B cell (primary cell): ENCODE data around the gene COQ5. TPM values are rescaled to one million over a fixed set of nuclear protein-coding genes. Genes with fewer than 3 reads are reported as not detected.

ENCODE experiments used
- ATAC-seq: fragments of 200-7000 bp; cut with Tn5 transposase; one replicate; pipeline ENCODE4 v1.10.0; 2021; ENCODE audit warnings: low read depth, mild to moderate bottlenecking, moderate number of reproducible peaks, moderate library complexity
- CTCF ChIA-PET: fragments of 350-600 bp; sonication (Branson Sonifier 250); formaldehyde crosslinking; loops from one replicate; lab custom pipeline; 2021; ENCODE audit warnings: antibody characterized with exemption, inconsistent platforms; lab: Charles Lee
- POLR2A ChIA-PET: fragments of 350-600 bp; sonication (Branson Sonifier 250); formaldehyde crosslinking; loops from one replicate; lab custom pipeline; 2021; ENCODE audit warnings: antibody characterized with exemption; lab: Charles Lee
- DNase-seq: peaks from one replicate; pipeline ENCODE4 v3.0.0; 2013
- H2AFZ ChIP-seq: 2 replicates; pipeline ENCODE4 v1.6.1; 2012; ENCODE audit warnings: mild to moderate bottlenecking, low read depth, low read length; ENCODE audit not compliant: insufficient read depth, poor library complexity, severe bottlenecking
- H3K27ac ChIP-seq, 2 donors: 1 replicate in 1 of 2; 2 replicates in 1 of 2; pipeline ENCODE4 v1.5.1; 2012 to 2013; ENCODE audit warnings: low read length in 2 of 2, mild to moderate bottlenecking in 2 of 2, moderate library complexity in 1 of 2
- H3K27me3 ChIP-seq, 4 experiments: fragments of 200-600 bp in 1 of 4; sonication (generic) in 1 of 4; replicated peaks in 1 of 4; 1 replicate in 2 of 4; 2 replicates in 2 of 4; pipeline versions ENCODE4 v1.6.1 to v1.7.0; 2013 to 2016; ENCODE audit warnings: low read length in 3 of 4, mild to moderate bottlenecking in 2 of 4, mixed read lengths in 1 of 4, moderate library complexity in 1 of 4; ENCODE audit not compliant: insufficient read depth in 4 of 4, control insufficient read depth in 3 of 4; ENCODE audit errors: control extremely low read depth in 1 of 4
- H3K36me3 ChIP-seq, 2 experiments: replicated peaks in 1 of 2; 1 replicate in 1 of 2; 2 replicates in 1 of 2; pipeline versions ENCODE4 v1.6.1 to v1.7.1; 2013; ENCODE audit warnings: low read length in 1 of 2; ENCODE audit not compliant: insufficient read depth in 2 of 2, control insufficient read depth in 1 of 2; ENCODE audit errors: control extremely low read depth in 1 of 2, extremely low read depth in 1 of 2
- H3K4me1 ChIP-seq, 2 donors: fragments of 200-600 bp in 1 of 2; sonication (generic) in 1 of 2; 1 replicate in 1 of 2; 2 replicates in 1 of 2; pipeline versions ENCODE4 v1.5.1 to v1.6.1; 2013 to 2017; ENCODE audit warnings: low read length in 2 of 2; ENCODE audit not compliant: control insufficient read depth in 2 of 2, insufficient read depth in 2 of 2
- H3K4me2 ChIP-seq: replicated peaks from 2 replicates; pipeline ENCODE3; 2012; ENCODE audit warnings: mild to moderate bottlenecking, low read depth, low read length; ENCODE audit not compliant: poor library complexity, severe bottlenecking
- H3K4me3 ChIP-seq, 5 experiments: fragments of 200-600 bp in 1 of 5; sonication (generic) in 1 of 5; 1 replicate in 3 of 5; 2 replicates in 2 of 5; pipeline versions ENCODE4 v1.5.1 to v1.7.0; 2011 to 2016; ENCODE audit warnings: low read length in 4 of 5, mild to moderate bottlenecking in 4 of 5, low read depth in 2 of 5, control low read depth in 1 of 5, moderate library complexity in 1 of 5; ENCODE audit not compliant: insufficient read depth in 1 of 5; ENCODE audit errors: control extremely low read depth in 1 of 5, extremely low read depth in 1 of 5
- H3K79me2 ChIP-seq: fragments of 200-600 bp; sonication (generic); one replicate; pipeline ENCODE4 v1.6.0; 2016; ENCODE audit warnings: low read length; ENCODE audit not compliant: control insufficient read depth, insufficient read depth
- H3K9ac ChIP-seq: fragments of 200-600 bp; sonication (generic); 2 replicates; pipeline ENCODE4 v1.6.1; 2017; ENCODE audit warnings: mild to moderate bottlenecking, low read length, moderate library complexity
- H3K9me3 ChIP-seq, 3 donors: one replicate each; pipeline versions ENCODE4 v1.6.1 to v1.7.1; 2013; ENCODE audit warnings: low read length in 2 of 3; ENCODE audit not compliant: control insufficient read depth in 2 of 3, insufficient read depth in 1 of 3; ENCODE audit errors: control extremely low read depth in 1 of 3
- H4K20me1 ChIP-seq: 2 replicates; pipeline ENCODE4 v1.6.0; 2012; ENCODE audit warnings: mild to moderate bottlenecking, low read length; ENCODE audit not compliant: insufficient read depth, control insufficient read depth, poor library complexity, severe bottlenecking
- H3K27ac Mint-ChIP-seq: one replicate; pipeline ENCODE4 v1.8.0; 2021; ENCODE audit warnings: mixed read lengths
- H3K27me3 Mint-ChIP-seq: one replicate; pipeline ENCODE4 v1.8.0; 2021; ENCODE audit warnings: mixed read lengths
- H3K4me1 Mint-ChIP-seq: one replicate; pipeline ENCODE4 v1.8.0; 2021; ENCODE audit warnings: mixed read lengths
- H3K4me3 Mint-ChIP-seq: one replicate; pipeline ENCODE4 v1.8.0; 2021; ENCODE audit warnings: mixed read lengths
- H3K9me3 Mint-ChIP-seq: one replicate; pipeline ENCODE4 v1.8.0; 2022; ENCODE audit warnings: mixed read lengths; ENCODE audit not compliant: insufficient read depth
- CTCF ChIP-seq: fragments of 200-600 bp; IDR thresholded peaks from one replicate; pipeline ENCODE4 v1.8.0; 2022; ENCODE audit warnings: antibody characterized with exemption, mild to moderate bottlenecking
- EZH2 ChIP-seq: IDR thresholded peaks from 2 replicates; pipeline ENCODE4 v1.6.1; 2012; ENCODE audit warnings: borderline replicate concordance, low read depth, mild to moderate bottlenecking, moderate library complexity, low read length; ENCODE audit not compliant: insufficient read depth, poor library complexity, severe bottlenecking
- WGBS: methylation state at CpG from one replicate; pipeline ENCODE4 v1.1.5; 2013; ENCODE audit warnings: missing lambda C conversion rate; ENCODE audit not compliant: insufficient coverage; 5-methylcytosine and 5-hydroxymethylcytosine counted together
- intact Hi-C: fragments of 100-400 bp; cut with micrococcal nuclease; formaldehyde crosslinking; loops from one replicate; pipeline ENCODE4 v1.10.0; 2022
- polyA plus RNA-seq: library from polyadenylated mRNA; depleted of rRNA; stranded (reverse); fragments of >200 nt; gene quantifications from 2 replicates; pipeline ENCODE4 v1.2.3, GENCODE V29; 2012
- total RNA-seq, 2 donors: library from RNA; stranded (reverse); fragments of 120-200 nt in 1 of 2; gene quantifications; 1 replicate in 1 of 2; 2 replicates in 1 of 2; pipeline versions ENCODE4 v1.2.3 to v1.2.4, GENCODE V29; 2013 to 2022

Gene COQ5
- total and polyA plus RNA-seq, 2 donors (not counting 1 experiment from before 2014, with no cell fraction given): 9.8 to 22.1 TPM

- intact Hi-C loops: no loop called here
- CTCF ChIA-PET: interaction anchor here (1.5 kb wide), 2 partner anchors 43 kb away, joined by 3 to 10 read pairs; partner anchors contain the start of genes DYNLL1 and POP5
- DNase-seq (no peak), ATAC-seq (no peak)
- Histone ChIP-seq H3K9me3 (no peaks in the 10 kb centered on the region), H3K9ac (peak overlapping the region; percentile 56), H2AFZ (no peak overlapping the region), H3K4me1 (peaks cover 44 to 53% of the 10 kb centered on the region in 2 donors), H3K27me3 (no peaks in the 10 kb centered on the region), H3K4me2 (peak overlapping the region; percentile 68), H3K36me3 (peaks cover 0 to 28% of the 10 kb centered on the region in 2 experiments), H4K20me1 (peaks cover 91% of the 10 kb centered on the region), H3K27ac (peak overlapping the region; percentile 32 to 76), H3K79me2 (peaks cover 99% of the 10 kb centered on the region), H3K4me3 (peak overlapping the region in 4 of 5 experiments; percentile 18 to 44 (median 22))
- Mint-ChIP-seq H3K9me3 (no peaks in the 10 kb centered on the region), H3K27me3 (no peaks in the 10 kb centered on the region), H3K27ac (peak overlapping the region; percentile 22), H3K4me3 (peak overlapping the region; percentile 97), H3K4me1 (peaks cover 65% of the 10 kb centered on the region)
- TF ChIP-seq CTCF (no peak), EZH2 (no peak)
- POLR2A ChIA-PET: interaction anchor here (0.6 to 1.0 kb wide), 3 partner anchors 43 to 108 kb away, joined by 3 to 14 read pairs (median 4); partner anchors contain the start of gene DYNLL1
- 26% methylated on average over 3 of the region's 6 CpGs for WGBS
These were observed 9.6 kb upstream of the COQ5 start for GRCh38 chr12:120538281-120539156.
